Parathyroid adenoma (tissue), 2 donors: ENCODE measurements around the gene SND1.

Experiments used
- H2AFZ ChIP-seq: fragments of 300-600 bp; sonication (generic); one replicate; pipeline ENCODE4 v1.7.0; 2017; ENCODE audit warnings: antibody characterized with exemption, mild to moderate bottlenecking
- H3K27ac ChIP-seq: fragments of 300-600 bp; sonication (generic); one replicate; pipeline ENCODE4 v1.7.0; 2017
- H3K27me3 ChIP-seq: fragments of 300-600 bp; sonication (generic); one replicate; pipeline ENCODE4 v1.7.0; 2017; ENCODE audit warnings: low read length; ENCODE audit not compliant: control insufficient read depth, insufficient read depth
- H3K36me3 ChIP-seq: fragments of 300-600 bp; sonication (generic); one replicate; pipeline ENCODE4 v1.7.0; 2017; ENCODE audit warnings: low read length; ENCODE audit not compliant: control insufficient read depth, insufficient read depth
- H3K4me1 ChIP-seq: fragments of 300-600 bp; sonication (generic); one replicate; pipeline ENCODE4 v1.7.0; 2017; ENCODE audit warnings: control low read depth
- H3K4me2 ChIP-seq: fragments of 300-600 bp; sonication (generic); one replicate; pipeline ENCODE4 v1.7.0; 2017; ENCODE audit warnings: low read length
- H3K4me3 ChIP-seq: fragments of 300-600 bp; sonication (generic); one replicate; pipeline ENCODE4 v1.7.0; 2017; ENCODE audit warnings: low read depth, low read length
- H3K79me2 ChIP-seq: fragments of 300-600 bp; sonication (generic); one replicate; pipeline ENCODE4 v1.7.0; 2017; ENCODE audit warnings: control low read depth
- H3K9ac ChIP-seq: fragments of 300-600 bp; sonication (generic); one replicate; pipeline ENCODE4 v1.7.0; 2017; ENCODE audit warnings: mild to moderate bottlenecking
- H3K9me3 ChIP-seq: fragments of 300-600 bp; sonication (generic); one replicate; pipeline ENCODE4 v1.7.0; 2017; ENCODE audit warnings: low read length; ENCODE audit not compliant: control insufficient read depth
- CTCF ChIP-seq: fragments of 300-600 bp; sonication (generic); IDR thresholded peaks from one replicate; pipeline ENCODE4 v1.7.0; 2017; ENCODE audit warnings: antibody characterized with exemption, mild to moderate bottlenecking
- donor health status: primary hyperparathyroidism.

Gene SND1

DNA sequence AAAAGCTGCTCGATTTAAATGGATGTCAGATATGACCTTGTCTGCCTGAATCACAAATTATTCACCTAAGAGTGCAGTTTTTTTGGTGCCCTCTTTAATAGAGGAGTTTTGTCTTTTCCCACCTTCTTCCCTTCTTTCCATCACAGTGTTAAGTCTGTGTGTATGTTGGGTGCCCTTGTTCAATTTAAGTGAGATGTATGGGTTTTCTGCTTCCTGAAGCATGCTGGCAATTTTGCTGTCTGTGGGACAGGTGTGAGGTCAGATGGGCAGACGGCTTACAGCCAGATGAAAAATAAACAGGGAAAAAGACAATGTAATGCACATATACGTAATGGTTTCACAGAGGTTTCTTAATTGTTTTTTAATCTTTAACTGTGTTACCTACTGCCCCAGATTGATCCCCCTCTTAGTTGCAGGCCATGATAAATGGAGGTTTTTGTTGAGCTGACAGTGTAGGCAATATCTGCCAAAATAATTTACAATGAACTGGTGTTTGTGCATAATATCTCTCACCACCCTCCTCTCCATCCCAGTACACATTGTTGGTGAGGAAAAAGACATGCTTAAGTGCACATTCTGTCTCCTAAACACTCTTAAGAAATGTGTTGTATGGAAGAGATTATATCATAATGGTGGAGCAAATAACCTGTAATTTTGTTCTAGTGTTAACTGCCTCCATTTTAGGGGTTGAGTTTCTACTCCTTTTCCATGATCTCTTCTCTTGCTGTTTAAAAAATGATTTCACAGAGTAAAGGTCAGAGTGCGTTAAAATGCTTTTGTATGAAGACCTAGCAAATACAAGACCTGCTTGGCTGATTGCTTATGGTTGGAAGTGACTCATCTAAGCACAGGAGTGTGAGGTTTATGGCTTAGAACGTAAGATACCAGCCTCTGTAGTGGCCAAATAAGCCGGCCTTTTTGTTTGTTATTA, 255.4 kb downstream of the SND1 start:
- H3K36me3 ChIP-seq, result no peaks in the 10 kb centered on the region
- peaks cover 8% of the 10 kb centered on the region for H3K4me1 ChIP-seq
- no peaks in the 10 kb centered on the region for H3K27me3 ChIP-seq
- H3K9ac ChIP-seq, result no peak overlapping the region
- no peak for TF ChIP-seq CTCF
- no peaks in the 10 kb centered on the region for H3K9me3 ChIP-seq
- H2AFZ ChIP-seq, result no peak overlapping the region
- no peak overlapping the region for H3K4me3 ChIP-seq
- H3K79me2 ChIP-seq, result peaks cover 6% of the 10 kb centered on the region
- no peak overlapping the region for H3K4me2 ChIP-seq
- no peak overlapping the region for H3K27ac ChIP-seq

DNA sequence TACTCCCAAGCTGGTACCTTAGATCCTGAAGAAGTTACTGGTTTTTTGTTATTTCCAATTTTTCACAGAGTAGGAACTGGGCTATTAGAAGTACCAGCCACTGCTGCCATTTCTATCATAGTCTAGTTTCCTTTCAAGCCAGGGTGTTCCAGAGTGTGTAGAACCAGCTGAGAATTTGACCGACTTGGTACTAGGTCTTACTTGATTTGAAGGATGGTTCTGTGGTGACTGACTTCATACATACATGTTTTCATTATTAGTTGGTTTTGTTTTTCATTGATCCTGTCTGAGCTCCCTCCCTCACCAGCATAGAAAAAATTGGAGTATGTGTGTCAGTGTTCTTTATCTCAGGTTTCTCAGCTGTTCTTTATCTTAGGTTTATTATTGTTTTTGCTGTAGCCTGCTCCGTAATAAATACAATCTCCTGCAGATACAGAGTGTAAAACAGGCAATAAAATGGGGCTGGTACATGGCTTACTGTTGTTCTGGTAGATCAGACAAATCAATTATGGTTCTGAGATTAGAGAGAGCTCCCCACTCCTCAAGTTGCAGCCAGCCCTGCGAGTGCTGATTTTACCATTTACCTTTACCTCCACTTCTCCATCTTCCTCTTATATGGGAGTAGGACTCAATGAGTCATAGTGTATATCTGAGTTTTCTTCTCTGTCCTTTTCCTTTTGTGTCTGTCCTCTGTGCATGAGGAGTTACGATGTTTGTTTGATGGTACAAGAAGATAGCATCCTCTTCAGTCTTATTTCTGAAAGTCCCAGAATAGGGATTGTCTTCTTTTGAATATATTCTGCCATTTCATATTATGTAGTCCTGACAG, 256.6 kb downstream of the SND1 start:
- no peak for TF ChIP-seq CTCF
- H2AFZ ChIP-seq, result no peak overlapping the region
- H3K36me3 ChIP-seq, result no peaks in the 10 kb centered on the region
- peaks cover 6% of the 10 kb centered on the region for H3K79me2 ChIP-seq
- H3K4me2 ChIP-seq, result no peak overlapping the region
- H3K4me1 ChIP-seq, result peaks cover 11% of the 10 kb centered on the region
- no peaks in the 10 kb centered on the region for H3K9me3 ChIP-seq
- H3K27me3 ChIP-seq, result no peaks in the 10 kb centered on the region
- H3K27ac ChIP-seq, result no peak overlapping the region
- H3K9ac ChIP-seq, result no peak overlapping the region
- H3K4me3 ChIP-seq, result no peak overlapping the region

DNA sequence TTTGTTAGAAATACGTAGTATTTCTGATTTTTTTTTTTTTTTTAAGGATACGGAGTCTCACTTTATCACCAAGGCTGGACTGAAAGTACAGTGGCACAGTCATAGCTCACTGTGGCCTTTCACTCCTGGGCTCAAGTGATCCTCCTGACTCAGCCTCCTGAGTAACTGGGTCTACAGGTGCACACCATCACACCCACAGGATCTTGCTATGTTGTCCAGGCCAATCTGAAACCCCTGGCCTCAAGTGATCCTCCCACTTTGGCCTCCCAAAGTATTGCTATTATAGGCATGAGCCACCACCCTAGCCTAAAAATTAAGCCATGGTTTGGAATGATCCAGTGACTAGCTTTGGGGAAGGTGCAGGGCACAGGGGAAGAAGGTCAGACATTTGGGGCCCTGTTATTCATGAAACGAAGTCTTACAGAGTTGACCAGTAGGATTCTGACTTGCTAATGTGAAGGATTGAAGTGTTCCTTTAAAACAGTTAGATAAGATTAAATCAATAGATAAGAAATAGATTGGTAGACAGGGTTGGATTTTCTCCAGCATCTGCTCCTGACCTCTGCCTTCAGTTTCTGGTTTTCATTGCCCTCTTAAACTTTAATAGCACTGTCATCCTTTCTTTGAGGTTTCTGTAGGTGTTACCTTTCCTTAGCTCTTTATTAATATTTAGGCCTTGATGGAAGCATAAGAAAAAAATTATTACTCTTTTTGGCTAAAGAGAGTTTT, 257.6 kb downstream of the SND1 start:
- H3K4me1 ChIP-seq, result peaks cover 11% of the 10 kb centered on the region
- no peak overlapping the region for H3K4me2 ChIP-seq
- no peaks in the 10 kb centered on the region for H3K9me3 ChIP-seq
- H2AFZ ChIP-seq, result no peak overlapping the region
- peaks cover 12% of the 10 kb centered on the region for H3K79me2 ChIP-seq
- no peaks in the 10 kb centered on the region for H3K27me3 ChIP-seq
- H3K27ac ChIP-seq, result no peak overlapping the region
- TF ChIP-seq CTCF, result no peak
- H3K9ac ChIP-seq, result no peak overlapping the region
- no peaks in the 10 kb centered on the region for H3K36me3 ChIP-seq
- no peak overlapping the region for H3K4me3 ChIP-seq

- no peak overlapping the region for H2AFZ ChIP-seq
- H3K4me1 ChIP-seq, result peaks cover 11% of the 10 kb centered on the region
- no peaks in the 10 kb centered on the region for H3K27me3 ChIP-seq
- no peak overlapping the region for H3K27ac ChIP-seq
- no peak overlapping the region for H3K4me3 ChIP-seq
- H3K9me3 ChIP-seq, result no peaks in the 10 kb centered on the region
- no peak overlapping the region for H3K9ac ChIP-seq
- H3K4me2 ChIP-seq, result no peak overlapping the region
- H3K36me3 ChIP-seq, result no peaks in the 10 kb centered on the region
- TF ChIP-seq CTCF, result no peak
- peaks cover 16% of the 10 kb centered on the region for H3K79me2 ChIP-seq
Measured at GRCh38 chr7:127910670-127911069, 258.7 kb downstream of the SND1 start.
